Immature natural killer cell (primary cell): ENCODE results near the gene DOCK4. TPM values are rescaled to one million over a fixed set of nuclear protein-coding genes. Genes with fewer than 3 reads are reported as not detected.

Source experiments
- DNase-seq, 3 donors: peaks; one replicate each; pipeline ENCODE4 v3.0.0; 2022; ENCODE audit warnings: mixed read lengths in 1 of 3
- H3K27ac Mint-ChIP-seq, 6 donors: one replicate each; pipeline ENCODE4 v1.8.0; 2020; ENCODE audit warnings: mixed read lengths in 6 of 6, mild to moderate bottlenecking in 5 of 6, inconsistent platforms in 4 of 6, moderate library complexity in 3 of 6
- H3K27me3 Mint-ChIP-seq, 3 donors: one replicate each; pipeline ENCODE4 v1.8.0; 2020 to 2021; ENCODE audit warnings: low read depth in 3 of 3, mild to moderate bottlenecking in 3 of 3, mixed read lengths in 3 of 3, moderate library complexity in 3 of 3, inconsistent platforms in 1 of 3
- H3K36me3 Mint-ChIP-seq, 3 donors: one replicate each; pipeline ENCODE4 v1.8.0; 2020; ENCODE audit warnings: mixed read lengths in 3 of 3, inconsistent platforms in 2 of 3, mild to moderate bottlenecking in 2 of 3
- H3K4me1 Mint-ChIP-seq, 2 donors: one replicate each; pipeline ENCODE4 v1.8.0; 2020; ENCODE audit warnings: inconsistent platforms in 2 of 2, mild to moderate bottlenecking in 2 of 2, mixed read lengths in 2 of 2, moderate library complexity in 1 of 2
- H3K4me3 Mint-ChIP-seq, 5 donors: one replicate each; pipeline ENCODE4 v1.8.0; 2020; ENCODE audit warnings: mild to moderate bottlenecking in 5 of 5, mixed read lengths in 5 of 5, inconsistent platforms in 3 of 5, moderate library complexity in 3 of 5
- H3K9me3 Mint-ChIP-seq, 6 donors: one replicate each; pipeline ENCODE4 v1.8.0; 2020; ENCODE audit warnings: mild to moderate bottlenecking in 6 of 6, mixed read lengths in 6 of 6, inconsistent platforms in 4 of 6, moderate library complexity in 3 of 6
- polyA plus RNA-seq, 3 donors: library from polyadenylated mRNA; unstranded; fragments of 300-500 nt; fragmentation: Illumina TruSeq; gene quantifications; one replicate each; pipeline ENCODE4 v1.2.3, GENCODE V29; 2021

Gene DOCK4
- polyA plus RNA-seq, 3 donors from 2014 or later: 0.18 TPM; not detected in 2

- Mint-ChIP-seq H3K27me3 (peaks cover 0 to 3% (median 0%) of the 10 kb centered on the region in 3 donors), H3K4me3 (no peak overlapping the region), H3K4me1 (peaks cover 6 to 10% of the 10 kb centered on the region in 2 donors)
Measured at GRCh38 chr7:111840528-111840927, 365.7 kb downstream of the DOCK4 start.

GRCh38 chr7:111839261-111839660 lies 366.9 kb downstream of the DOCK4 start:
- Mint-ChIP-seq H3K4me3 (no peak overlapping the region), H3K27me3 (peaks cover 0 to 3% (median 0%) of the 10 kb centered on the region in 3 donors), H3K9me3 (peaks cover 0 to 10% (median 3%) of the 10 kb centered on the region in 6 donors), H3K27ac (no peak overlapping the region), H3K4me1 (peaks cover 6 to 10% of the 10 kb centered on the region in 2 donors), H3K36me3 (no peaks in the 10 kb centered on the region)
- DNase-seq: no peak

More at GRCh38 chr7:111840528-111840927, 365.7 kb downstream of the DOCK4 start:
- no peak for DNase-seq
- Mint-ChIP-seq H3K36me3 (no peaks in the 10 kb centered on the region), H3K27ac (no peak overlapping the region), H3K9me3 (peaks cover 0 to 10% (median 3%) of the 10 kb centered on the region in 6 donors)

GRCh38 chr7:111836592-111836991 lies 369.6 kb downstream of the DOCK4 start:
- no peaks in the 10 kb centered on the region for H3K27me3 Mint-ChIP-seq
- no peak for DNase-seq
- no peak overlapping the region for H3K27ac Mint-ChIP-seq
- peaks cover 0 to 13% (median 4%) of the 10 kb centered on the region in 6 donors for H3K9me3 Mint-ChIP-seq
- no peaks in the 10 kb centered on the region for H3K36me3 Mint-ChIP-seq
- no peak overlapping the region for H3K4me3 Mint-ChIP-seq
- peaks cover under 1 to 3% of the 10 kb centered on the region in 2 donors for H3K4me1 Mint-ChIP-seq

DNA sequence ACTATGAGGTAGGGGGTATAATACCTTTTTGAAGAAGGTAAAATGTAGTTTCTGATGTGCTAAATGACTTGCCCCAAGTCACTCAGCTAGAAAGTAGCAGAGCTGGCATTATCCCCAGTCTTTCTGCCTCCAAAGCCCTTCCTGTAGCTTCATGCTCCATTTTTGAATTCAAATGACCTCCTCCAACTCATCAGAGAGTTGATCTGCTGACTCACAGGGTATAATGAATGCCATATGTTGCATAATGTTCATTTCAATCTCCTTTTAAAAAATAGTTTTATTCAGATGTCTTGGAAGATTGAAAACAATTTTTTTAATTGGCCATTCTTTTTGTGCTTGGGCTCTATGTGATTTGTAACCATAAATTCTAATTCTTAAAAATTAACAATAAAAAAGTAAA lies 371.1 kb downstream of the DOCK4 start:
- no peak overlapping the region for H3K27ac Mint-ChIP-seq
- H3K9me3 Mint-ChIP-seq: peaks cover 0 to 20% (median 4%) of the 10 kb centered on the region in 6 donors
- no peak for DNase-seq
- peaks cover 0 to 4% (median 0%) of the 10 kb centered on the region in 3 donors for H3K27me3 Mint-ChIP-seq
- peaks cover 0 to 5% (median 0%) of the 10 kb centered on the region in 3 donors for H3K36me3 Mint-ChIP-seq
- H3K4me3 Mint-ChIP-seq: no peak overlapping the region
- H3K4me1 Mint-ChIP-seq: no peaks in the 10 kb centered on the region

- H3K9me3 Mint-ChIP-seq: peaks cover 0 to 20% (median 4%) of the 10 kb centered on the region in 6 donors
- no peaks in the 10 kb centered on the region for H3K4me1 Mint-ChIP-seq
- H3K27ac Mint-ChIP-seq: no peak overlapping the region
- H3K27me3 Mint-ChIP-seq: peaks cover 0 to 4% (median 0%) of the 10 kb centered on the region in 3 donors
- H3K4me3 Mint-ChIP-seq: no peak overlapping the region
- DNase-seq: no peak
- peaks cover 0 to 5% (median 0%) of the 10 kb centered on the region in 3 donors for H3K36me3 Mint-ChIP-seq
Measured at GRCh38 chr7:111834367-111834766, 371.8 kb downstream of the DOCK4 start.

DNA sequence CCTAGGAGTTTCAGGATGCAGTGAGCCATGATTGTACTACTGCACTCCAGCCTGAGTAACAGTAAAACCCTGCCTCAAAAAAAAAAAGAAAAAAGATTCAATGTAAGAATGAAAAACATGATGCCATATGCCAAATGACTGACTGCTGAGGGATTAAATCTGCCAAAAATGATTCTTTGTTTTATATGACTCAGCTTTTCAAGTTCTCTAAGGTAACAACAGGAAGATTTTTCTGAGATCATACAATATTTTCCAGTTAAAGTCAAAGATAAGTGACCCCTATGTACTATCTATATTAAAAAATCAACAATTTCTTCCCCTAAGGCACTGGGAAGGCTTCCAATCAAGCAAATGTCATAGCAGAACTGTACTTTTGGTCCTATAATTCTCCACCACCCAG lies 372.7 kb downstream of the DOCK4 start:
- Mint-ChIP-seq H3K27ac (no peak overlapping the region), H3K4me1 (no peaks in the 10 kb centered on the region), H3K4me3 (no peak overlapping the region), H3K9me3 (peaks cover 0 to 20% (median 4%) of the 10 kb centered on the region in 6 donors), H3K27me3 (peaks cover 0 to 4% (median 0%) of the 10 kb centered on the region in 3 donors), H3K36me3 (peaks cover 0 to 5% (median 0%) of the 10 kb centered on the region in 3 donors)
- DNase-seq: no peak

DNA sequence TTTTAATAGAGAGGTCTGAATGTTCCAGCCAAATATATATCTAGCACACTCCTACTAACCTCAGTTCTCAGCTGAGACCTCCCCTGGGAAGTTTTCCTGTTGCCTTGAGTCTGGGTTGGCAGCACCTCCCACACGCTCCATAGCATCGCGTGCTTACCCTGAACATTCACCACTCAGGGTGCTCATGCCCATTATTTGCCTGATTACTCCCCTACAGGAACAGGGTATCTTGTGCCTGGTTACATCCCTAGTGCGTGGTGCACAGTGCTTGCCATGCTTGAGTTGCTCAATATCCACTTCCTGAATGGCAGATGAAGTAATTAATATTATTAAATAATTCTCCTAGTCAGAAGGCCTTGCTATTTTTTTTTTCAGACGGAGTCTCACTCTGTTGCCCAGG lies 374.0 kb downstream of the DOCK4 start:
- H3K27me3 Mint-ChIP-seq: peaks cover 0 to 4% (median 0%) of the 10 kb centered on the region in 3 donors
- DNase-seq: no peak
- H3K9me3 Mint-ChIP-seq: peaks cover 0 to 20% (median 2%) of the 10 kb centered on the region in 6 donors
- no peak overlapping the region for H3K27ac Mint-ChIP-seq
- no peaks in the 10 kb centered on the region for H3K4me1 Mint-ChIP-seq
- peaks cover 0 to 5% (median 0%) of the 10 kb centered on the region in 3 donors for H3K36me3 Mint-ChIP-seq
- no peak overlapping the region for H3K4me3 Mint-ChIP-seq

GRCh38 chr7:111829221-111829620 lies 377.0 kb downstream of the DOCK4 start:
- Mint-ChIP-seq H3K27me3 (peaks cover 0 to 4% (median 0%) of the 10 kb centered on the region in 3 donors), H3K4me1 (no peaks in the 10 kb centered on the region), H3K9me3 (peaks cover 0 to 11% (median 1%) of the 10 kb centered on the region in 6 donors), H3K27ac (no peak overlapping the region), H3K36me3 (peaks cover 0 to 5% (median 0%) of the 10 kb centered on the region in 3 donors), H3K4me3 (no peak overlapping the region)
- DNase-seq: no peak

DNA sequence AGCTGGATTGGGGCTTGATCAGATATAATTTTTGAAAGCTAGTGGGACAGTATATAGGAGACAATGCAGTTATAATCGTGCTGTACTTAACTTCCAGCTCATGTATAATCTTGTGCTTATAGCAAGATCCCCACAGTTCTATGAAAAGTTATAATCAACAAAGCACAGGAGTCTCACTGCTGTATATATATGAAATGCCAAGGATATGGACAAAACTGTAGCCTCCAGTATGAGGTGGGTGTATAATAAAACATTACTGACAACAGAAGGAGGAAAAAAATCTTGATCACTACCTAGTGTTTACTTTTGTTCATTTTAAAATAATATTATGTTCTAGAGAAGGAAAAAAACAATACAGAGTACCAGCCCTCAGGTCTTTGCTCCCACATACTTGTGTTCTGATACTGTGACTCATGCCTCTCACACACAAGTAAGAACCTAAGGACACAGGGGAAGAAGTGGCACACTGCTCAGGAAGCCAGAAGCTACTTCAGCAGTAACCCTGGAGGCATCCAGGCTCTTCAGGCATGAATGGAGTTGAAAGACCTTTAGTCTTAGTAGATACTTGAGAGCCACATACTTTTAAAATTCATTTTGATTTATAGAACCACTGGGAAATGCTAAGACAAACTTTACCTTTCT lies 378.2 kb downstream of the DOCK4 start:
- Mint-ChIP-seq H3K27ac (no peak overlapping the region), H3K9me3 (peaks cover 0 to 11% (median 1%) of the 10 kb centered on the region in 6 donors), H3K4me1 (no peaks in the 10 kb centered on the region), H3K4me3 (no peak overlapping the region), H3K36me3 (peaks cover 0 to 5% (median 0%) of the 10 kb centered on the region in 3 donors), H3K27me3 (peaks cover 0 to 4% (median 0%) of the 10 kb centered on the region in 3 donors)
- no peak for DNase-seq

- no peak overlapping the region for H3K27ac Mint-ChIP-seq
Measured at GRCh38 chr7:111825046-111825445, 381.2 kb downstream of the DOCK4 start.

GRCh38 chr7:111823826-111824225 lies 382.4 kb downstream of the DOCK4 start:
- Mint-ChIP-seq H3K4me1 (no peaks in the 10 kb centered on the region), H3K4me3 (no peak overlapping the region), H3K9me3 (peaks cover 0 to 5% (median 0%) of the 10 kb centered on the region in 6 donors), H3K27ac (no peak overlapping the region), H3K36me3 (no peaks in the 10 kb centered on the region), H3K27me3 (no peaks in the 10 kb centered on the region)
- no peak for DNase-seq

More at GRCh38 chr7:111825046-111825445, 381.2 kb downstream of the DOCK4 start:
- no peak overlapping the region for H3K4me3 Mint-ChIP-seq
- DNase-seq: no peak
- no peaks in the 10 kb centered on the region for H3K4me1 Mint-ChIP-seq
- no peaks in the 10 kb centered on the region for H3K27me3 Mint-ChIP-seq
- H3K36me3 Mint-ChIP-seq: no peaks in the 10 kb centered on the region
- H3K9me3 Mint-ChIP-seq: peaks cover 0 to 5% (median 0%) of the 10 kb centered on the region in 6 donors

- H3K4me3 Mint-ChIP-seq: no peak overlapping the region
- H3K36me3 Mint-ChIP-seq: no peaks in the 10 kb centered on the region
- peaks cover 0 to 4% (median 0%) of the 10 kb centered on the region in 6 donors for H3K9me3 Mint-ChIP-seq
- no peak overlapping the region for H3K27ac Mint-ChIP-seq
- DNase-seq: no peak
- H3K27me3 Mint-ChIP-seq: no peaks in the 10 kb centered on the region
- H3K4me1 Mint-ChIP-seq: no peaks in the 10 kb centered on the region
Measured at GRCh38 chr7:111821046-111821445, 385.2 kb downstream of the DOCK4 start.

DNA sequence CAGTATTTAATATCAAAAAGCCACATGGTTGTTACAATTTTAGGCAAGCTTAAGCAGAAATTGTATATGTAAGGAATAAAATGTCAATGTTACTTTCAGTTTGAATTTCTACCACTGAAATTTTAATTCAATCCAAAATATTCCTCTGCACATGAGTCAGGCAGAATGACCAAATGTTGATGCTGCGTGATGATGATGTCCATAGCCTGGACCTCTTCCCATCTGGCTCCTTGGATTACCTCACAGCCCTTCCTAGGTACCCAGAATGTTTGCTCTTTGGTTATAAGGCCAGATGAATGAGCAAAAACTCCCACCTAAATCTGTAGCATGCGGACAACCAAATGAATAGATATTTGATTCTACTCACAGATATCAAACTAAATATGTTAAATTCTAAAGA lies 385.6 kb downstream of the DOCK4 start:
- no peaks in the 10 kb centered on the region for H3K27me3 Mint-ChIP-seq
- DNase-seq: no peak
- no peaks in the 10 kb centered on the region for H3K4me1 Mint-ChIP-seq
- no peak overlapping the region for H3K27ac Mint-ChIP-seq
- no peaks in the 10 kb centered on the region for H3K36me3 Mint-ChIP-seq
- no peak overlapping the region for H3K4me3 Mint-ChIP-seq
- peaks cover 0 to 4% (median 0%) of the 10 kb centered on the region in 6 donors for H3K9me3 Mint-ChIP-seq

- Mint-ChIP-seq H3K4me3 (no peak overlapping the region), H3K27ac (no peak overlapping the region), H3K4me1 (no peaks in the 10 kb centered on the region), H3K27me3 (no peaks in the 10 kb centered on the region), H3K36me3 (no peaks in the 10 kb centered on the region), H3K9me3 (peaks cover 0 to 4% (median 0%) of the 10 kb centered on the region in 6 donors)
- DNase-seq: no peak
Measured at GRCh38 chr7:111820121-111820520, 386.1 kb downstream of the DOCK4 start.
